ENCODE data around the gene RAD54L.
"Not testable (repeated sequence)": the region's sequence is repeated elsewhere in the genome, so short reads cannot be mapped to it uniquely, and the experiment has no call there.

RAD54L gene

GRCh38 chr1:46242918-46243317, 4.6 kb upstream of the RAD54L start:
- no peak for FAIRE-seq

- FAIRE-seq, result not testable (repeated sequence)
Measured at GRCh38 chr1:46243831-46244230, 3.7 kb upstream of the RAD54L start.

- FAIRE-seq, result no peak
Measured at GRCh38 chr1:46244656-46245371, 2.7 kb upstream of the RAD54L start.

- not testable (repeated sequence) for FAIRE-seq
Measured at GRCh38 chr1:46246136-46246535, 1.4 kb upstream of the RAD54L start.

- FAIRE-seq, result no peak
Measured at GRCh38 chr1:46246548-46247435, 771 bp upstream of the RAD54L start.

GRCh38 chr1:46248122-46248920, 758 bp downstream of the RAD54L start:
- no peak for FAIRE-seq

- FAIRE-seq, result no peak
Measured at GRCh38 chr1:46254668-46255067, 7.1 kb downstream of the RAD54L start.

GRCh38 chr1:46256523-46256922, 9.0 kb downstream of the RAD54L start:
- FAIRE-seq, result no peak

GRCh38 chr1:46262508-46262907, 14.9 kb downstream of the RAD54L start:
- no peak for FAIRE-seq

- no peak for FAIRE-seq
Measured at GRCh38 chr1:46263146-46263545, 15.6 kb downstream of the RAD54L start.

GRCh38 chr1:46268578-46268977, 21.0 kb downstream of the RAD54L start:
- FAIRE-seq, result no peak

GRCh38 chr1:46274225-46275029, 26.9 kb downstream of the RAD54L start:
- FAIRE-seq, result no peak

GRCh38 chr1:46275030-46275337, 27.4 kb downstream of the RAD54L start:
- FAIRE-seq, result no peak

GRCh38 chr1:46277658-46278373, 30.3 kb downstream of the RAD54L start:
- FAIRE-seq, result no peak

- no peak for FAIRE-seq
Measured at GRCh38 chr1:46278807-46279206, 31.2 kb downstream of the RAD54L start.

- no peak for FAIRE-seq
Measured at GRCh38 chr1:46280092-46280491, 32.5 kb downstream of the RAD54L start.

- no peak for FAIRE-seq
Measured at GRCh38 chr1:46281021-46281420, 33.5 kb downstream of the RAD54L start.

- FAIRE-seq, result no peak
Measured at GRCh38 chr1:46284058-46284457, 36.5 kb downstream of the RAD54L start.

- no peak for FAIRE-seq
Measured at GRCh38 chr1:46284597-46285564, 37.3 kb downstream of the RAD54L start.

- no peak for FAIRE-seq
Measured at GRCh38 chr1:46285730-46286477, 38.3 kb downstream of the RAD54L start.

Data from colon (tissue), 2 donors.